K562 (cell line): ENCODE results near the gene IMPDH2. TPM values are rescaled to one million over a fixed set of nuclear protein-coding genes. Genes with fewer than 3 reads are reported as not detected.

Source experiments
- ATAC-seq: fragments of 200-7000 bp; cut with Tn5 transposase; 3 replicates; pipeline ENCODE4 v1.9.1; 2020; ENCODE audit warnings: moderate library complexity
- BruUV-seq: library from RNA; stranded (reverse); fragments of 400-500 nt; replicated peaks from 2 replicates; lab custom pipeline; 2021; lab: Mats Ljungman, UMichigan
- CTCF ChIA-PET: fragments of 300-600 bp; formaldehyde crosslinking; extraction: SDS; loops from one replicate; lab custom pipeline; 2021; ENCODE audit warnings: low intra/inter-chr PET ratio; lab: Yijun Ruan, JAX
- POLR2A ChIA-PET: fragments of 300-600, 350-650 bp; sonication (Branson Sonifier 250); formaldehyde crosslinking; extraction: SDS; loops from one replicate; lab custom pipeline; 2021; ENCODE audit warnings: antibody characterized with exemption, inconsistent platforms; lab: Yijun Ruan, JAX
- DNase-seq, 4 experiments: peaks; one replicate each; pipeline versions ENCODE4 v3.0.0 to v3.0.0-alpha.2; 2011 to 2018; ENCODE audit warnings: low spot score in 3 of 4, mixed read lengths in 3 of 4; ENCODE audit errors: extremely low read depth in 1 of 4
- FAIRE-seq: peaks from 2 replicates; lab custom pipeline; 2011; peaks lifted over from hg19 to GRCh38; lab: Jason Lieb, UNC
- H2AFZ ChIP-seq: 2 replicates; pipeline ENCODE4 v1.6.0; 2011; ENCODE audit warnings: low read depth, low read length, control low read depth, inconsistent platforms
- H3K27ac ChIP-seq: fragments of 200-600 bp; 3 replicates; pipeline ENCODE4 v1.8.0; 2011; ENCODE audit warnings: low read depth, mild to moderate bottlenecking, control low read depth, inconsistent platforms, low read length, moderate library complexity, mixed read lengths; ENCODE audit errors: extremely low read depth
- H3K27me3 ChIP-seq, 2 experiments: fragments of 300-600 bp in 1 of 2; 2 replicates in 1 of 2; 3 replicates in 1 of 2; pipeline versions ENCODE4 v1.6.0 to v1.8.0; 2011; ENCODE audit warnings: inconsistent platforms in 2 of 2, low read length in 2 of 2, mild to moderate bottlenecking in 1 of 2, mixed read lengths in 1 of 2, moderate library complexity in 1 of 2; ENCODE audit not compliant: control insufficient read depth in 2 of 2, insufficient read depth in 2 of 2
- H3K36me3 ChIP-seq: fragments of 300-600 bp; 3 replicates; pipeline ENCODE4 v1.8.0; 2011; ENCODE audit warnings: mild to moderate bottlenecking, low read length, inconsistent platforms; ENCODE audit not compliant: control insufficient read depth, insufficient read depth
- H3K4me1 ChIP-seq, 2 experiments: fragments of 200-600 bp in 1 of 2; replicated peaks in 1 of 2; 2 replicates in 1 of 2; 3 replicates in 1 of 2; pipeline versions ENCODE4 v1.5.1 to v1.8.0; 2011; ENCODE audit warnings: inconsistent platforms in 2 of 2, low read length in 2 of 2, mild to moderate bottlenecking in 1 of 2, mixed read lengths in 1 of 2, moderate library complexity in 1 of 2; ENCODE audit not compliant: control insufficient read depth in 2 of 2, insufficient read depth in 2 of 2
- H3K4me2 ChIP-seq: 2 replicates; pipeline ENCODE4 v1.6.1; 2011; ENCODE audit warnings: low read length, control low read depth, inconsistent platforms, mixed read lengths; ENCODE audit not compliant: insufficient read depth
- H3K4me3 ChIP-seq: fragments of 200-600 bp; sonication (generic), shearing (Covaris generic); 2 replicates; pipeline ENCODE4 v1.5.1; 2016; ENCODE audit warnings: control low read depth, inconsistent platforms
- H3K79me2 ChIP-seq: fragments of 200-600 bp; 3 replicates; pipeline ENCODE4 v1.8.0; 2011; ENCODE audit warnings: low read length, inconsistent platforms; ENCODE audit not compliant: control insufficient read depth, insufficient read depth
- H3K9ac ChIP-seq, 2 experiments: 2 replicates each; pipeline versions ENCODE4 v1.6.0 to v1.6.1; 2011; ENCODE audit warnings: low read depth in 2 of 2, low read length in 2 of 2, control low read depth in 1 of 2, inconsistent platforms in 1 of 2, mild to moderate bottlenecking in 1 of 2, mixed read lengths in 1 of 2; ENCODE audit not compliant: insufficient read depth in 1 of 2
- H3K9me1 ChIP-seq: one replicate; pipeline ENCODE4 v1.6.0; 2011; ENCODE audit warnings: inconsistent platforms, mild to moderate bottlenecking, low read length, moderate library complexity; ENCODE audit not compliant: control insufficient read depth, insufficient read depth
- H3K9me3 ChIP-seq: replicated peaks from 2 replicates; pipeline ENCODE4 v1.5.1; 2011; ENCODE audit warnings: low read depth, low read length, inconsistent platforms; ENCODE audit not compliant: control insufficient read depth, insufficient read depth
- H4K20me1 ChIP-seq: replicated peaks from 2 replicates; pipeline ENCODE4 v1.6.1; 2011; ENCODE audit warnings: low read length, inconsistent platforms, mixed read lengths; ENCODE audit not compliant: control insufficient read depth, insufficient read depth
- CC2D1A ChIP-seq: fragments of 450-650 bp; IDR thresholded peaks from 2 replicates; pipeline ENCODE4 v1.6.1; 2017; ENCODE audit warnings: mild to moderate bottlenecking
- CLOCK ChIP-seq: fragments of 250-450 bp; sonication (Bioruptor Pico); IDR thresholded peaks from 2 replicates; pipeline ENCODE4 v1.4.0; 2020; ENCODE audit warnings: mild to moderate bottlenecking, moderate library complexity, borderline replicate concordance
- ETS2 ChIP-seq: IDR thresholded peaks from 2 replicates; pipeline ENCODE4 v1.6.1; 2016; ENCODE audit warnings: borderline replicate concordance, missing genetic modification characterization, mild to moderate bottlenecking, moderate library complexity, missing compliant biosample characterization; ENCODE audit not compliant: poor library complexity, severe bottlenecking
- HCFC1 ChIP-seq: IDR thresholded peaks from 2 replicates; pipeline ENCODE4 v1.6.1; 2012; ENCODE audit warnings: low read depth, low read length, improper control_type of control experiment
- POLR2H ChIP-seq: IDR thresholded peaks from 2 replicates; pipeline ENCODE4 v1.6.1; 2016; ENCODE audit warnings: missing genetic modification characterization, low read depth, mild to moderate bottlenecking, control low read depth, missing compliant biosample characterization, moderate library complexity
- PPARD ChIP-seq: fragments of 250-450 bp; sonication (Bioruptor Pico); IDR thresholded peaks from 2 replicates; pipeline ENCODE4 v1.8.0; 2022; ENCODE audit warnings: inconsistent platforms, mild to moderate bottlenecking, moderate library complexity
- SFPQ ChIP-seq: fragments of 200-400 bp; formaldehyde crosslinking; IDR thresholded peaks from 2 replicates; pipeline ENCODE4 v1.6.1; 2017; ENCODE audit warnings: mild to moderate bottlenecking, low read depth, low read length, moderate library complexity
- ZNF143 ChIP-seq: sonication (generic); formaldehyde crosslinking; IDR thresholded peaks from 2 replicates; pipeline ENCODE4 v1.9.0; 2022; ENCODE audit warnings: mild to moderate bottlenecking, missing genetic modification reagents
- ZNF253 ChIP-seq: fragments of 250-450 bp; sonication (Bioruptor Pico); conservative IDR thresholded peaks from 2 replicates; pipeline ENCODE4 v1.6.1; 2021; ENCODE audit warnings: mild to moderate bottlenecking
- ZNF354B ChIP-seq: fragments of 250-450 bp; sonication (Bioruptor Pico); IDR thresholded peaks from 2 replicates; pipeline ENCODE4 v1.4.0; 2020
- WGBS: fragments of 100-300 bp; shearing (Covaris generic); methylation state at CpG from one replicate; pipeline ENCODE4 v1.1.6; 2016; ENCODE audit warnings: low coverage, mixed read lengths; ENCODE audit not compliant: insufficient coverage; ENCODE audit errors: missing lambda C conversion rate; 5-methylcytosine and 5-hydroxymethylcytosine counted together
- in situ Hi-C: fragments of 300-500 bp; cut with MboI; formaldehyde crosslinking; loops from 4 replicates; pipeline ENCODE4 v1.15.0; 2018; ENCODE audit warnings: inconsistent platforms, mixed read lengths
- intact Hi-C: fragments of 100-400 bp; cut with micrococcal nuclease; formaldehyde crosslinking; loops from 2 replicates; pipeline ENCODE4 v1.14.2; 2022
- polyA plus RNA-seq, 8 experiments: library from polyadenylated mRNA; depleted of rRNA in 4 of 8; stranded (reverse) in 5 of 8; unstranded in 3 of 8; fragments of >200 nt; fragmentation: Nextera tagmentation in 2 of 8; fragmentation: Illumina TruSeq in 1 of 8; extraction: Ambion mirVana in 2 of 8; extraction: Trizol in 1 of 8; gene quantifications; 2 replicates each; pipeline versions ENCODE4 v1.2.1 to v1.2.3, GENCODE V29; 2011 to 2014; ENCODE audit warnings: inconsistent platforms in 1 of 8, missing spikeins in 1 of 8
- total RNA-seq, 7 experiments: library from RNA; depleted of rRNA in 6 of 7; stranded (reverse); fragments of >200 nt in 6 of 7; fragmentation: Illumina TruSeq in 2 of 7; extraction: Trizol in 2 of 7; gene quantifications; 2 replicates each; pipeline versions ENCODE4 v1.2.1 to v1.2.3, GENCODE V29; 2011 to 2021; ENCODE audit warnings: low replicate concordance in 1 of 7

IMPDH2 gene
- total and polyA plus RNA-seq, 9 of the 15 experiments (the other 6 are each of a cell fraction or from before 2014, with no cell fraction given) = 318 to 507 (median 366) TPM

- Histone ChIP-seq H3K4me3 (no peak overlapping the region), H3K27me3 (no peaks in the 10 kb centered on the region), H3K4me2 (no peak overlapping the region), H3K9me3 (no peaks in the 10 kb centered on the region), H2AFZ (no peak overlapping the region), H3K9ac (no peak overlapping the region), H3K9me1 (no peaks in the 10 kb centered on the region), H3K4me1 (no peaks in the 10 kb centered on the region; a peak in 1 of 5 replicates), H3K27ac (no peak overlapping the region), H3K36me3 (peaks cover 62% of the 10 kb centered on the region; the same call in 2 of the 3 replicates), H4K20me1 (no peaks in the 10 kb centered on the region), H3K79me2 (no peaks in the 10 kb centered on the region)
- no TSS peak for BruUV-seq
- CTCF ChIA-PET = no interaction called here
- DNase-seq (no peak), ATAC-seq (no peak), FAIRE-seq (no peak)
- in situ Hi-C loops (no loop called here), intact Hi-C loops (no loop called here)
- 100% methylated on average over 4 of the region's 4 CpGs for WGBS
- no peak for TF ChIP-seq ZNF143
- no peak for TF ChIP-seq HCFC1
- no peak for TF ChIP-seq PPARD (CRISPR knock-in tag)
- no peak for TF ChIP-seq ZNF354B
- POLR2A ChIA-PET = no interaction called here
These were observed 46.1 kb downstream of the IMPDH2 start for GRCh38 chr3:48983096-48983495.

GRCh38 chr3:48982686-48983085, 46.5 kb downstream of the IMPDH2 start:
- ChIA-PET POLR2A (interaction anchor here (0.7 kb wide), 1 partner anchor 11 kb away, joined by 3 read pairs; no protein-coding TSS in a partner anchor), CTCF (no interaction called here)
- no peaks in the 10 kb centered on the region for H3K27me3 ChIP-seq
- H3K9me3 ChIP-seq = no peaks in the 10 kb centered on the region
- intact Hi-C loops = no loop called here
- H3K79me2 ChIP-seq = no peaks in the 10 kb centered on the region
- H3K36me3 ChIP-seq = peaks cover 67% of the 10 kb centered on the region; the same call in 2 of the 3 replicates
- in situ Hi-C loops = no loop called here
- no peaks in the 10 kb centered on the region for H4K20me1 ChIP-seq
- H3K4me1 ChIP-seq = no peaks in the 10 kb centered on the region
- no peak overlapping the region for H3K4me2 ChIP-seq
- no peak overlapping the region for H3K27ac ChIP-seq
- BruUV-seq = no TSS peak
- WGBS = 82% methylated on average over 5 of the region's 5 CpGs
- H2AFZ ChIP-seq = no peak overlapping the region
- H3K9me1 ChIP-seq = no peaks in the 10 kb centered on the region
- no peak for DNase-seq
- H3K9ac ChIP-seq = no peak overlapping the region
- no peak overlapping the region for H3K4me3 ChIP-seq
- ATAC-seq = no peak
- FAIRE-seq = no peak
- no peak for TF ChIP-seq CC2D1A
- no peak for TF ChIP-seq ETS2 (tag)
- no peak for TF ChIP-seq CLOCK (CRISPR knock-in tag)
- no peak for TF ChIP-seq POLR2H (tag)
- TF ChIP-seq SFPQ = no peak
- TF ChIP-seq ZNF253 (CRISPR knock-in tag) = no peak
